ENCODE measurements around the gene IL11RA. TPM values are rescaled to one million over a fixed set of nuclear protein-coding genes. Genes with fewer than 3 reads are reported as not detected.
A peak's percentile ranks its signal among the peaks of the same experiment; 100 is the strongest.

The IL11RA gene
- total and polyA plus RNA-seq, 4 experiments from 2014 or later, result 13.6 to 209 (median 111) TPM

- intact Hi-C loops (cut with micrococcal nuclease), result loop anchor here (1.0 to 5.0 kb wide), 3 partner anchors 55 to 396 kb away; partner anchors contain the start of genes GALT and PIGO
- H3K4me1 Mint-ChIP-seq, result peaks cover 1 to 9% (median 6%) of the 10 kb centered on the region in 4 donors
- POLR2A ChIA-PET (ENCODE audit: partially characterized antibody), result interaction anchor here (1.0 to 1.8 kb wide), 5 partner anchors 36 to 81 kb away, joined by 3 to 6 read pairs (median 4); partner anchors contain the start of genes DCTN3, GALT and SIGMAR1
Measured at GRCh38 chr9:34701023-34701768, 49.2 kb downstream of the IL11RA start.

GRCh38 chr9:34701769-34702736, 50.1 kb downstream of the IL11RA start:
- Mint-ChIP-seq H3K9me3 (no peaks in the 10 kb centered on the region), H3K4me3 (peak overlapping the region; percentile 81 to 88 (median 86)), H3K27ac (peak overlapping the region in 6 of 7 donors; percentile 37 to 70 (median 50)), H3K36me3 (no peaks in the 10 kb centered on the region), H3K4me1 (peaks cover 1 to 9% (median 6%) of the 10 kb centered on the region in 4 donors), H3K27me3 (no peaks in the 10 kb centered on the region)
- peak; percentile 71 to 74 (median 72) for DNase-seq
- H3K27me3 ChIP-seq (ENCODE audit: insufficient read depth, low read length), result no peaks in the 10 kb centered on the region
- peaks cover 7% of the 10 kb centered on the region for H3K4me1 ChIP-seq (ENCODE audit: insufficient read depth, low read length)
- H3K27ac ChIP-seq (ENCODE audit: low read depth, low read length), result no peak overlapping the region
- no peaks in the 10 kb centered on the region for H3K36me3 ChIP-seq (ENCODE audit: insufficient read depth, low read length)
- intact Hi-C loops (cut with micrococcal nuclease), result loop anchor here (1.0 to 5.0 kb wide), 7 partner anchors 27 to 395 kb away; partner anchors contain the start of genes GALT, PIGO, RPP25L and SIGMAR1
- ChIA-PET CTCF (ENCODE audit: partially characterized antibody) (interaction anchor here (0.5 to 6.0 kb wide), 40 partner anchors 8 to 771 kb away, joined by 3 to 90 read pairs (median 5); partner anchors contain the start of genes CCL19, CCL21, CCL27 and DCTN3), POLR2A (ENCODE audit: partially characterized antibody) (interaction anchor here (0.7 to 1.9 kb wide), 11 partner anchors 37 to 187 kb away, joined by 3 to 11 read pairs (median 4); partner anchors contain the start of genes DCTN3, GALT, RPP25L and SIGMAR1)
- peak overlapping the region; percentile 54 to 93 for H3K4me3 ChIP-seq (ENCODE audit: low read length in 2 of 2)
- no peaks in the 10 kb centered on the region for H3K9me3 ChIP-seq (ENCODE audit: control insufficient read depth in 1 of 2, low read length in 2 of 2)

More at GRCh38 chr9:34701023-34701768, 49.2 kb downstream of the IL11RA start:
- Mint-ChIP-seq H3K27me3 (no peaks in the 10 kb centered on the region), H3K27ac (no peak overlapping the region), H3K4me3 (peak overlapping the region; percentile 40 to 88 (median 66)), H3K9me3 (no peaks in the 10 kb centered on the region), H3K36me3 (no peaks in the 10 kb centered on the region)
- H3K4me1 ChIP-seq (ENCODE audit: insufficient read depth, low read length), result peaks cover 7% of the 10 kb centered on the region
- H3K36me3 ChIP-seq (ENCODE audit: insufficient read depth, low read length), result no peaks in the 10 kb centered on the region
- H3K27ac ChIP-seq (ENCODE audit: low read depth, low read length), result no peak overlapping the region
- no peaks in the 10 kb centered on the region for H3K27me3 ChIP-seq (ENCODE audit: insufficient read depth, low read length)
- DNase-seq, result peak; percentile 70 to 77 (median 71)
- H3K9me3 ChIP-seq (ENCODE audit: control insufficient read depth in 1 of 2, low read length in 2 of 2), result no peaks in the 10 kb centered on the region
- H3K4me3 ChIP-seq (ENCODE audit: low read length in 2 of 2), result peak overlapping the region; percentile 54 to 93
- CTCF ChIA-PET (ENCODE audit: partially characterized antibody), result interaction anchor here (0.6 to 6.0 kb wide), 21 partner anchors 8 to 261 kb away, joined by 3 to 90 read pairs (median 5); partner anchors contain the start of genes ARID3C, CCL21, CCL27 and DCTN3

- POLR2A ChIA-PET (ENCODE audit: partially characterized antibody), result no interaction called here
Measured at GRCh38 chr9:34707130-34707529, 55.1 kb downstream of the IL11RA start.

GRCh38 chr9:34709196-34709978, 57.4 kb downstream of the IL11RA start:
- no peaks in the 10 kb centered on the region for H3K27me3 ChIP-seq (ENCODE audit: insufficient read depth, low read length)
- ChIA-PET POLR2A (ENCODE audit: partially characterized antibody) (no interaction called here), CTCF (ENCODE audit: partially characterized antibody) (interaction anchor here (2.9 kb wide), 1 partner anchor 9 kb away, joined by 10 read pairs; no protein-coding TSS in a partner anchor)
- no peak for DNase-seq
- Mint-ChIP-seq H3K4me1 (no peaks in the 10 kb centered on the region), H3K27ac (no peak overlapping the region), H3K27me3 (peaks cover 8 to 9% of the 10 kb centered on the region in 2 donors), H3K36me3 (no peaks in the 10 kb centered on the region), H3K4me3 (no peak overlapping the region), H3K9me3 (no peaks in the 10 kb centered on the region)
- no peaks in the 10 kb centered on the region for H3K36me3 ChIP-seq (ENCODE audit: insufficient read depth, low read length)
- no peaks in the 10 kb centered on the region for H3K4me1 ChIP-seq (ENCODE audit: insufficient read depth, low read length)
- intact Hi-C loops (cut with micrococcal nuclease), result no loop called here
- no peak overlapping the region for H3K27ac ChIP-seq (ENCODE audit: low read depth, low read length)
- H3K9me3 ChIP-seq (ENCODE audit: control insufficient read depth in 1 of 2, low read length in 2 of 2), result no peaks in the 10 kb centered on the region
- H3K4me3 ChIP-seq (ENCODE audit: low read length in 2 of 2), result no peak overlapping the region

More at GRCh38 chr9:34707130-34707529, 55.1 kb downstream of the IL11RA start:
- H3K4me3 Mint-ChIP-seq, result no peak overlapping the region
- Histone ChIP-seq H3K36me3 (ENCODE audit: insufficient read depth, low read length) (no peaks in the 10 kb centered on the region), H3K4me3 (ENCODE audit: low read length in 2 of 2) (no peak overlapping the region), H3K27me3 (ENCODE audit: insufficient read depth, low read length) (no peaks in the 10 kb centered on the region), H3K9me3 (ENCODE audit: control insufficient read depth in 1 of 2, low read length in 2 of 2) (no peaks in the 10 kb centered on the region), H3K27ac (ENCODE audit: low read depth, low read length) (no peak overlapping the region), H3K4me1 (ENCODE audit: insufficient read depth, low read length) (no peaks in the 10 kb centered on the region)
- peaks cover 0 to 2% (median under 1%) of the 10 kb centered on the region in 4 donors for H3K4me1 Mint-ChIP-seq
- no peak for DNase-seq
- H3K36me3 Mint-ChIP-seq, result no peaks in the 10 kb centered on the region
- peaks cover 0 to 3% of the 10 kb centered on the region in 2 donors for H3K27me3 Mint-ChIP-seq
- H3K9me3 Mint-ChIP-seq, result no peaks in the 10 kb centered on the region
- no peak overlapping the region for H3K27ac Mint-ChIP-seq
- intact Hi-C loops (cut with micrococcal nuclease), result no loop called here
- CTCF ChIA-PET (ENCODE audit: partially characterized antibody), result no interaction called here

GRCh38 chr9:34710023-34710422, 58.0 kb downstream of the IL11RA start, which contains the start of gene CCL21:
Gene CCL21, minus strand, starts transcription at chr9:34710136. Its CDS starts 70 bp downstream, at chr9:34710066.
- H3K4me3 ChIP-seq (ENCODE audit: low read length in 2 of 2), result no peak within 1 kb of the TSS
- H3K36me3 ChIP-seq (ENCODE audit: insufficient read depth, low read length), result no peaks in the 10 kb centered on the region
- CTCF ChIA-PET (ENCODE audit: partially characterized antibody), result interaction anchor here (2.6 to 2.9 kb wide), 2 partner anchors 8 to 10 kb away, joined by 9 to 10 read pairs; no protein-coding TSS in a partner anchor
- H3K4me3 Mint-ChIP-seq, result no peak within 1 kb of the TSS
- H3K27ac ChIP-seq (ENCODE audit: low read depth, low read length), result no peak within 1 kb of the TSS
- H3K27me3 ChIP-seq (ENCODE audit: insufficient read depth, low read length), result no peaks in the 10 kb centered on the region
- no peaks in the 10 kb centered on the region for H3K9me3 Mint-ChIP-seq
- H3K4me1 ChIP-seq (ENCODE audit: insufficient read depth, low read length), result no peaks in the 10 kb centered on the region
- no peak for DNase-seq
- H3K4me1 Mint-ChIP-seq, result no peaks in the 10 kb centered on the region
- intact Hi-C loops (cut with micrococcal nuclease), result no loop called here
- peaks cover 9% of the 10 kb centered on the region in 2 donors for H3K27me3 Mint-ChIP-seq
- H3K36me3 Mint-ChIP-seq, result no peaks in the 10 kb centered on the region
- H3K27ac Mint-ChIP-seq, result peak within 1 kb of the TSS in 1 of 7 donors; percentile 2
- no peaks in the 10 kb centered on the region for H3K9me3 ChIP-seq (ENCODE audit: control insufficient read depth in 1 of 2, low read length in 2 of 2)
- POLR2A ChIA-PET (ENCODE audit: partially characterized antibody), result no interaction called here

All from CD4-positive, alpha-beta memory T cell (primary cell).